Measurements from ENCODE around the gene SASH3.

GRCh38 chrX:129798456-129798855 is 18.7 kb downstream of the SASH3 start:
- TF ChIP-seq POLR2A (IDR thresholded peaks at IDR 0.05; ENCODE audit: low read length) (no peak), GATA1 (IDR thresholded peaks at IDR 0.05; ENCODE audit: low read depth, low read length) (no peak)
